PC-9 (cell line): Measurements from ENCODE around the gene NBDY. TPM values are rescaled to one million over a fixed set of nuclear protein-coding genes. Genes with fewer than 3 reads are reported as not detected.

Experiments used
- BruUV-seq: library from RNA; stranded (reverse); fragments of 400-500 nt; replicated peaks from 2 replicates; lab custom pipeline; 2021; lab: Mats Ljungman, UMichigan
- CTCF ChIA-PET: fragments of 300-600 bp; sonication (Branson Sonifier 250); formaldehyde crosslinking; loops from one replicate; lab custom pipeline; 2022; ENCODE audit warnings: antibody characterized with exemption; lab: Charles Lee
- POLR2A ChIA-PET: fragments of 300-600 bp; sonication (Branson Sonifier 250); formaldehyde crosslinking; loops from one replicate; lab custom pipeline; 2022; ENCODE audit warnings: antibody characterized with exemption; ENCODE audit not compliant: unreplicated experiment; lab: Charles Lee
- DNase-seq, 2 experiments: peaks; one replicate each; pipeline versions ENCODE4 v3.0.0 to v3.0.0-alpha.2; 2015 to 2022; ENCODE audit warnings: mixed read lengths in 1 of 2
- H2AFZ ChIP-seq: fragments of 200-600 bp; sonication (generic); 2 replicates; pipeline ENCODE4 v1.8.1; 2017; ENCODE audit warnings: antibody characterized with exemption
- H3F3A ChIP-seq: fragments of 200-600 bp; sonication (generic); 2 replicates; pipeline ENCODE4 v1.8.1; 2017; ENCODE audit warnings: antibody characterized with exemption, mild to moderate bottlenecking, low read depth; ENCODE audit not compliant: insufficient read depth
- H3K27ac ChIP-seq: fragments of 200-600 bp; sonication (generic); 2 replicates; pipeline ENCODE4 v1.6.1; 2016; ENCODE audit warnings: mixed run types
- H3K27me3 ChIP-seq: fragments of 200-600 bp; sonication (generic); 2 replicates; pipeline ENCODE4 v1.6.1; 2016; ENCODE audit warnings: low read depth, mixed run types; ENCODE audit not compliant: insufficient read depth
- H3K36me3 ChIP-seq: fragments of 200-600 bp; sonication (generic); 2 replicates; pipeline ENCODE4 v1.6.1; 2016; ENCODE audit warnings: low read depth, mixed run types
- H3K4me1 ChIP-seq: fragments of 200-600 bp; sonication (generic); replicated peaks from 2 replicates; pipeline ENCODE4 v1.6.1; 2016; ENCODE audit warnings: mixed run types; ENCODE audit not compliant: insufficient read depth
- H3K4me2 ChIP-seq: fragments of 200-600 bp; sonication (generic); 2 replicates; pipeline ENCODE4 v1.6.1; 2017; ENCODE audit warnings: mixed run types
- H3K4me3 ChIP-seq: fragments of 200-600 bp; sonication (generic); 2 replicates; pipeline ENCODE4 v1.6.1; 2016; ENCODE audit warnings: mixed run types
- H3K79me2 ChIP-seq: fragments of 200-600 bp; sonication (generic); 2 replicates; pipeline ENCODE4 v1.6.1; 2017; ENCODE audit warnings: low read depth, mixed run types
- H3K9me2 ChIP-seq: fragments of 200-600 bp; sonication (generic); 2 replicates; pipeline ENCODE4 v1.8.1; 2017; ENCODE audit warnings: mild to moderate bottlenecking; ENCODE audit not compliant: insufficient read depth
- H3K9me3 ChIP-seq: fragments of 200-600 bp; sonication (generic); 2 replicates; pipeline ENCODE4 v1.8.1; 2016; ENCODE audit warnings: low read depth; ENCODE audit not compliant: insufficient read depth
- H4K20me1 ChIP-seq: fragments of 200-600 bp; sonication (generic); 2 replicates; pipeline ENCODE4 v1.8.1; 2017; ENCODE audit not compliant: insufficient read depth
- EZH2 ChIP-seq: fragments of 200-600 bp; sonication (generic); IDR thresholded peaks from 2 replicates; pipeline ENCODE4 v1.8.0; 2017; ENCODE audit warnings: antibody characterized with exemption, low read depth
- intact Hi-C: fragments of 100-400 bp; cut with micrococcal nuclease; formaldehyde crosslinking; loops from one replicate; pipeline ENCODE4 v1.10.0; 2022; ENCODE audit not compliant: unreplicated experiment
- total RNA-seq: library from RNA; stranded (reverse); gene quantifications from 2 replicates; pipeline ENCODE4 v1.2.3, GENCODE V29; 2021
- TF ChIP-seq, protein P1 (sequence below): fragments of 200-600 bp; sonication (generic); conservative IDR thresholded peaks from 2 replicates; pipeline ENCODE4 v1.6.1; 2017; ENCODE audit warnings: mixed run types, antibody characterized with exemption, mild to moderate bottlenecking, moderate library complexity

The NBDY gene
- total RNA-seq, 1 experiment from 2014 or later, result 76.6 TPM

DNA sequence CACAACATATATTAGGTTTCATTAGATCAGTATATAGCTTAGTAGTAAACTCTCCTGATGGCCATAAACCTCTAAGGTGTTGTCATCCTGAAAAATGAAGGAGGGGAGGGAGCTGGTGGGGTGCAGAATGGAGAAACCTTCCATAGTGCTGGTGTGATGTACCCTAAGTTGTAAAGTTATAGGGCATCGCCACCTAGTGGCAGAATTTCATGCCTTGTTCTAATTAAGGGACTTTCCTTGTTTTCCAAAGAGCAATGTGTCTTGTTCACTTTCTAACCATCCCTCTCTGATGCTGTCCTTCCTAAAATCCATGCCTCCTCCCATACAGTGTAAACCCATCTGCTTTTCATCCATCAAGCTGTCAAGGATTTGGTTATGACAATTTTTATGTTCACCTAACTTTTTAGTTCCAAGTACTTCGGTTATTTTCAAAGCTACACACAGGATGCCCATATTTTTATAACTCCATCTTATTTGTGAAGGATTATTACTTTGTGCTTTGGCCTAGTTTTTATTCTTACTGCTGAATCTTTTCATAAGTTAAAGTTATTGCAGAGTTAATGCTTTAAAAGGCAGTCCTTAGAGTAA is 4.5 kb downstream of the NBDY start:
- 0 out of 2 replicates have a peak, but pooled peaks cover 4% of the 10 kb centered on the region for H3K4me1 ChIP-seq
- no peak overlapping the region for H2AFZ ChIP-seq
- no peak overlapping the region for H3K4me2 ChIP-seq
- no peak for TF ChIP-seq EZH2
- TF ChIP-seq, protein P1, sequence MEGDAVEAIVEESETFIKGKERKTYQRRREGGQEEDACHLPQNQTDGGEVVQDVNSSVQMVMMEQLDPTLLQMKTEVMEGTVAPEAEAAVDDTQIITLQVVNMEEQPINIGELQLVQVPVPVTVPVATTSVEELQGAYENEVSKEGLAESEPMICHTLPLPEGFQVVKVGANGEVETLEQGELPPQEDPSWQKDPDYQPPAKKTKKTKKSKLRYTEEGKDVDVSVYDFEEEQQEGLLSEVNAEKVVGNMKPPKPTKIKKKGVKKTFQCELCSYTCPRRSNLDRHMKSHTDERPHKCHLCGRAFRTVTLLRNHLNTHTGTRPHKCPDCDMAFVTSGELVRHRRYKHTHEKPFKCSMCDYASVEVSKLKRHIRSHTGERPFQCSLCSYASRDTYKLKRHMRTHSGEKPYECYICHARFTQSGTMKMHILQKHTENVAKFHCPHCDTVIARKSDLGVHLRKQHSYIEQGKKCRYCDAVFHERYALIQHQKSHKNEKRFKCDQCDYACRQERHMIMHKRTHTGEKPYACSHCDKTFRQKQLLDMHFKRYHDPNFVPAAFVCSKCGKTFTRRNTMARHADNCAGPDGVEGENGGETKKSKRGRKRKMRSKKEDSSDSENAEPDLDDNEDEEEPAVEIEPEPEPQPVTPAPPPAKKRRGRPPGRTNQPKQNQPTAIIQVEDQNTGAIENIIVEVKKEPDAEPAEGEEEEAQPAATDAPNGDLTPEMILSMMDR, result peak; percentile 74
- peak in 1 of 2 experiments; percentile 59 for DNase-seq
- no peaks in the 10 kb centered on the region for H3K9me2 ChIP-seq
- ChIA-PET CTCF (interaction anchor here (0.7 kb wide), 1 partner anchor 452 kb away, joined by 3 read pairs; no protein-coding TSS in a partner anchor), POLR2A (no interaction called here)
- H3K36me3 ChIP-seq, result no peaks in the 10 kb centered on the region
- intact Hi-C loops, result loop anchor here (10.0 kb wide), 1 partner anchor 241 kb away; no protein-coding TSS in a partner anchor
- BruUV-seq, result no TSS peak
- no peaks in the 10 kb centered on the region for H3K27me3 ChIP-seq
- H3K79me2 ChIP-seq, result peaks cover 31% of the 10 kb centered on the region
- no peak overlapping the region for H3K4me3 ChIP-seq
- no peaks in the 10 kb centered on the region for H3K9me3 ChIP-seq
- 0 out of 2 replicates have a peak, but pooled peaks cover 2% of the 10 kb centered on the region for H4K20me1 ChIP-seq
- no peak overlapping the region for H3K27ac ChIP-seq
- peaks cover 6% of the 10 kb centered on the region; the same call in 1 of the 2 replicates for H3F3A ChIP-seq

DNA sequence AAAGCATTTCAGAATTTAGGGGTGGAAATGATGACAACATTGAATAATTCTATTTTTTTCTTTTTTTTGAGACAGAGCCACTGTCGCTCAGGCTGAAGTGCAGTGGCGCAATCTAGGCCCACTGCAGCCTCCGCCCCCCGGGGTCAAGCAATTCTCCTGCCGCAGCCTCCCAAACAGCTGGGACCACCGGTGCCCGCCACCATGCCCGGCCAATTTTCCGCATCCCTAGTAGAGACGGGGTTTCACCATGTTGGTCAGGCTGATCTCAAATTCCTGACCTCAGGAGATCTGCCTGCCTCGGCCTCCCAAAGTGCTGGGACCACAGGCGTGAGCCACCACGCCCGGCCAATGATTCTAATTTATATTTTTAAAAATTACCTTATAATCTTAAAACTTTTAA is 7.2 kb downstream of the NBDY start:
- CTCF ChIA-PET, result no interaction called here
- Histone ChIP-seq H2AFZ (no peak overlapping the region), H4K20me1 (0 out of 2 replicates have a peak, but pooled peaks cover 2% of the 10 kb centered on the region), H3K9me3 (no peaks in the 10 kb centered on the region), H3K27ac (no peak overlapping the region), H3K36me3 (no peaks in the 10 kb centered on the region), H3K4me1 (0 out of 2 replicates have a peak, but pooled peaks cover 5% of the 10 kb centered on the region), H3K4me3 (no peak overlapping the region), H3K4me2 (no peak overlapping the region), H3F3A (peaks cover 6% of the 10 kb centered on the region; the same call in 1 of the 2 replicates), H3K9me2 (no peaks in the 10 kb centered on the region), H3K79me2 (peaks cover 19% of the 10 kb centered on the region), H3K27me3 (no peaks in the 10 kb centered on the region)
- TF ChIP-seq, protein P1, result no peak
- TF ChIP-seq EZH2, result no peak
- intact Hi-C loops, result loop anchor here (10.0 kb wide), 1 partner anchor 239 kb away; no protein-coding TSS in a partner anchor
- POLR2A ChIA-PET, result no interaction called here
- no TSS peak for BruUV-seq
- no peak for DNase-seq

DNA sequence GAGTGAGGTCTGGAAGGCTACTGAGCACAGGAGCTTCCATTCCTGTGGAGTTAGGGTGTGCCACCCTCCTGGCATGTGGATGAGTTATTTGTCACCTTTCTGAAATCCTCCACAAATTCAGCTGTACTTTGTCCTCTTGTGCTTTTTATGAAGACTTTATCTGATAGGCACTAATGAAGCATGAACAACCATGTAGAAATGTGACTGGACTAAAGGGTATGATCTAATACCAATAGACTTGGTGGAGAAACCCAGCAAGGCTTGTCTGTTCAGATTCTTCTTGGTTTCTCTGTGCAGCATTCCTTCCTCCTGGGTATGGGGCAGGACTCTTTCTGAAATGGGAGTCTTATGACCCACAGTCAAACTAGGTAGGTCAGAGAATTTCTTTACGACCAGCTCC is 9.6 kb downstream of the NBDY start:
- no peak overlapping the region for H3K4me3 ChIP-seq
- DNase-seq, result peak; percentile 40 to 78
- H3K27ac ChIP-seq, result peak overlapping the region; percentile 55
- 0 out of 2 replicates have a peak, but pooled peaks cover 5% of the 10 kb centered on the region for H3K4me1 ChIP-seq
- no peak overlapping the region for H2AFZ ChIP-seq
- H3K27me3 ChIP-seq, result no peaks in the 10 kb centered on the region
- no peaks in the 10 kb centered on the region for H3K36me3 ChIP-seq
- H3K9me2 ChIP-seq, result no peaks in the 10 kb centered on the region
- no TSS peak for BruUV-seq
- peaks cover 18% of the 10 kb centered on the region for H3K79me2 ChIP-seq
- TF ChIP-seq EZH2, result no peak
- TF ChIP-seq, protein P1, result no peak
- peaks cover 8% of the 10 kb centered on the region; the same call in 1 of the 2 replicates for H3K9me3 ChIP-seq
- ChIA-PET POLR2A (interaction anchor here (0.7 kb wide), 1 partner anchor 511 kb away, joined by 3 read pairs; no protein-coding TSS in a partner anchor), CTCF (interaction anchor here (1.2 kb wide), 1 partner anchor 10 kb away, joined by 3 read pairs; no protein-coding TSS in a partner anchor)
- peaks cover 6% of the 10 kb centered on the region; the same call in 1 of the 2 replicates for H3F3A ChIP-seq
- intact Hi-C loops, result loop anchor here (10.0 kb wide), 1 partner anchor 236 kb away; no protein-coding TSS in a partner anchor
- no peak overlapping the region for H3K4me2 ChIP-seq
- 0 out of 2 replicates have a peak, but pooled peaks cover 1% of the 10 kb centered on the region for H4K20me1 ChIP-seq
